GM06990 (cell line): ENCODE results near the gene PRICKLE2.
A peak's percentile ranks its signal among the peaks of the same experiment; 100 is the strongest.

ENCODE experiments used
- DNase-seq: peaks from one replicate; pipeline ENCODE4 v3.0.0-alpha.2; 2011; ENCODE audit not compliant: insufficient read length; ENCODE audit errors: extremely low read depth
- H3K27me3 ChIP-seq: replicated peaks from 2 replicates; pipeline ENCODE4 v1.6.0; 2011; ENCODE audit warnings: low read length; ENCODE audit not compliant: control insufficient read depth, insufficient read depth
- H3K36me3 ChIP-seq: 2 replicates; pipeline ENCODE4 v1.5.1; 2011; ENCODE audit warnings: low read length; ENCODE audit not compliant: control insufficient read depth, insufficient read depth
- H3K4me3 ChIP-seq: replicated peaks from 2 replicates; pipeline ENCODE4 v1.5.1; 2011; ENCODE audit warnings: low read depth, mild to moderate bottlenecking, control low read depth, low read length
- TF ChIP-seq, protein P1 (sequence below): IDR thresholded peaks from 2 replicates; pipeline ENCODE4 v1.5.1; 2011; ENCODE audit warnings: low read length, control low read depth, mild to moderate bottlenecking, inconsistent platforms; ENCODE audit not compliant: insufficient read depth, poor library complexity, severe bottlenecking

Gene PRICKLE2

DNA sequence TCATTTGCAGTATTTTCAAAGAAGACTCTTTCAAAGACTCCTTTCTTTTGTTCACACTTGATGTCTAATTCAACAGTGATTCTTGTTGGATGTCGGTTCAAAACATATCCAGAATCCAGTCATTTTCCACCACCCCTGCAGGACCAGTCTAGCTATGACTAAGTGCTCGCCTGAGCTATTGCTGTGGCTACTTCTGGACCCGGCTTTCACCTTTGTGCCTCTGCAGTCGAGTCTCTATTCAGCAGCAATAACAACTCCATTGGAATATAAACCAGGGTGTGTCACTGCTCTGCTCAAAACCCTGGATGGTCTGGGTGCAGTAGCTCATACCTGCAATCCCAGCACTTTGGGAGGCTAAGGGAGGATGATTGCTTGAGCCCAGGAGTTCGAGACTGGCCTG is 55.0 kb downstream of the PRICKLE2 start:
- DNase-seq: no peak
- Histone ChIP-seq H3K4me3 (no peak overlapping the region), H3K36me3 (no peaks in the 10 kb centered on the region; the same call in 1 of the 2 replicates), H3K27me3 (no peaks in the 10 kb centered on the region)
- TF ChIP-seq, protein P1, sequence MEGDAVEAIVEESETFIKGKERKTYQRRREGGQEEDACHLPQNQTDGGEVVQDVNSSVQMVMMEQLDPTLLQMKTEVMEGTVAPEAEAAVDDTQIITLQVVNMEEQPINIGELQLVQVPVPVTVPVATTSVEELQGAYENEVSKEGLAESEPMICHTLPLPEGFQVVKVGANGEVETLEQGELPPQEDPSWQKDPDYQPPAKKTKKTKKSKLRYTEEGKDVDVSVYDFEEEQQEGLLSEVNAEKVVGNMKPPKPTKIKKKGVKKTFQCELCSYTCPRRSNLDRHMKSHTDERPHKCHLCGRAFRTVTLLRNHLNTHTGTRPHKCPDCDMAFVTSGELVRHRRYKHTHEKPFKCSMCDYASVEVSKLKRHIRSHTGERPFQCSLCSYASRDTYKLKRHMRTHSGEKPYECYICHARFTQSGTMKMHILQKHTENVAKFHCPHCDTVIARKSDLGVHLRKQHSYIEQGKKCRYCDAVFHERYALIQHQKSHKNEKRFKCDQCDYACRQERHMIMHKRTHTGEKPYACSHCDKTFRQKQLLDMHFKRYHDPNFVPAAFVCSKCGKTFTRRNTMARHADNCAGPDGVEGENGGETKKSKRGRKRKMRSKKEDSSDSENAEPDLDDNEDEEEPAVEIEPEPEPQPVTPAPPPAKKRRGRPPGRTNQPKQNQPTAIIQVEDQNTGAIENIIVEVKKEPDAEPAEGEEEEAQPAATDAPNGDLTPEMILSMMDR: no peak

GRCh38 chr3:64167868-64168267 is 57.4 kb downstream of the PRICKLE2 start:
- Histone ChIP-seq H3K4me3 (no peak overlapping the region), H3K27me3 (no peaks in the 10 kb centered on the region), H3K36me3 (no peaks in the 10 kb centered on the region; the same call in 1 of the 2 replicates)
- TF ChIP-seq, protein P1: no peak
- no peak for DNase-seq

GRCh38 chr3:64167351-64167750 is 57.9 kb downstream of the PRICKLE2 start:
- no peak for DNase-seq
- H3K36me3 ChIP-seq: no peaks in the 10 kb centered on the region; the same call in 1 of the 2 replicates
- TF ChIP-seq, protein P1: no peak
- no peaks in the 10 kb centered on the region for H3K27me3 ChIP-seq
- H3K4me3 ChIP-seq: no peak overlapping the region

DNA sequence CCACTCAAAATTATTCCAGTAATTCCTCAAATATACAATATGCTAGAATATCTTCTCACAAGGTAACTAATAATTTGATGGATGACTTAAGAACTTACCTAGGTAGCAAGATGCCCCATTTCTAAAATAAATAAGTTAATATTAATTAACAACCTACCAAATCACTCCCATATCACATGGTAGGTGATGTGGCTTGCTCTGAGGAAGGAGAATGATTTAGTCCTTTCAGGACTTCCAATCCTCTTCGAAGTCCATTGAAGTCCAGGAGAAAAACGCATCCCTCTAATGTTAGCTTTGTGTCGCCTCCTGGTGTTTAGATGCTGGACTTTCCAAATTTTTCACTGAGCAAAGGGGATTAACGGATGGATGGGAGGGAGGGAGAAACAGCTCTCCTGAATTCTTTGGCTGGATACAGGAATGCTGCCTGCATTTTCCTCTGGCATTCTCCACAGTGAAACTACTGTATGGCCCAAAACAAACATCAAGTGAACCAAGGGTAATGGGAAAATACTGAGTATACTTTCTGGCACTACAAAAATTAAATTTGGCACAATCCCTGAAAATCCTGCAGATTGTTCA is 58.6 kb downstream of the PRICKLE2 start:
- Histone ChIP-seq H3K27me3 (no peaks in the 10 kb centered on the region), H3K4me3 (no peak overlapping the region), H3K36me3 (no peaks in the 10 kb centered on the region; the same call in 1 of the 2 replicates)
- no peak for DNase-seq
- TF ChIP-seq, protein P1: no peak

GRCh38 chr3:64164349-64164748 is 60.9 kb downstream of the PRICKLE2 start:
- TF ChIP-seq, protein P1: no peak
- no peak for DNase-seq

GRCh38 chr3:64163755-64164148 is 61.5 kb downstream of the PRICKLE2 start:
- TF ChIP-seq, protein P1: no peak
- Histone ChIP-seq H3K27me3 (no peaks in the 10 kb centered on the region), H3K4me3 (no peak overlapping the region), H3K36me3 (no peaks in the 10 kb centered on the region)
- peak; percentile 22 for DNase-seq

More at GRCh38 chr3:64164349-64164748, 60.9 kb downstream of the PRICKLE2 start:
- Histone ChIP-seq H3K4me3 (no peak overlapping the region), H3K27me3 (no peaks in the 10 kb centered on the region), H3K36me3 (no peaks in the 10 kb centered on the region)
